Activated naive CD4-positive, alpha-beta T cell treated with Interleukin-2 at 50 U/mL for 16 hours (primary cell): ENCODE results near the gene NCR2.
A peak's percentile ranks its signal among the peaks of the same experiment; 100 is the strongest.

ENCODE experiments used
- DNase-seq: peaks from one replicate; pipeline ENCODE4 v3.0.0-alpha.2; 2020

Gene NCR2

DNA sequence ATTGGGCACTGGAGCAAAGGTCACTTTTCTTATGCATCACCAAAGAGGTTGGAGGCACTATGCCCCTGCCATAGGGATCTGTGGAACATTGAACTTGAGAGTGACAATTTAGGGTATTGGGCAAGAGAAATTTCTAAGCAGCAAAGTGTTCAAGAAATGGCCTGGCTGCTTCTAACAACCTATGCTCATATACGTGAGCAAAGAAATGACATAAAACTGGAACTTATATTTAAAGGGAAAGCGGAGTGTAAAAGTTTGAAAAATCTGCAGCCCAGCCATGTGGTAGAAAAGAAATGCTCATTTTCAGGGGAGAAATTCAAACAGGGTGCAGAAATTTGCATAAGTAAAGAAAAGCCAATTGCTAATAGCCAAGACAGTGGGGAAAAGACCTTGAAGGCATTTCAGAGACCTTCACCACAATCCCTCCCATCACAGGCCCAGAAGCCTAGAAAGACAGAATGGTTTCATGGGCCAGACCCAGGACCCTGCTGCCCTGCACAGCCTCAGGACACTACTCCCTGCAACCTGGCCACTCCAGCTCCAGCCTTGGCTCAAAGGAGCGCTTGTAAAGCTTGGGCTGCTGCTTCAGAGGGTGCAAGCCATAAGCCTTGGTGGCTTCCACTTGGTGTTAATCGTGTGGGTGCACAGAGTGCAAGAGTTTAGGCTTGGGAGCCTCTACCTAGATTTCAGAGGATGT is 24.4 kb downstream of the NCR2 start:
- DNase-seq = no peak

DNA sequence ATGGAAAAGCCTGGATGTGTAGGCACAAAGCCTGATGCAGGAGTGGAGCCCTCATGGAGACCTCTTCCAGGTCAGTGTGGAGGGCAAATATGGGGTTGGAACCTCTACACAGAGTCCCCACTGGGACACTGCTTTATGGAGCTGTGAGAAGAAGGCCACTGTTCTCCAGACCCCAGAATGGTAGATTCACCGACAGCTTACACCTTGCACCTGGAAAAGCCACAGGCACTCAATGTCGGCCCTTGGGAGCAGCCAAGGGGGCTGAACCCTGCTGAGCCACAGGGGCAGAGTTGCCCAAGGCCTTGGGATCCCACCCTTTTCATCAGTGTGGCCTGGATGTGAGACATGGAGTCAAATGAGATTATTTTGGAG is 24.9 kb downstream of the NCR2 start:
- no peak for DNase-seq

DNA sequence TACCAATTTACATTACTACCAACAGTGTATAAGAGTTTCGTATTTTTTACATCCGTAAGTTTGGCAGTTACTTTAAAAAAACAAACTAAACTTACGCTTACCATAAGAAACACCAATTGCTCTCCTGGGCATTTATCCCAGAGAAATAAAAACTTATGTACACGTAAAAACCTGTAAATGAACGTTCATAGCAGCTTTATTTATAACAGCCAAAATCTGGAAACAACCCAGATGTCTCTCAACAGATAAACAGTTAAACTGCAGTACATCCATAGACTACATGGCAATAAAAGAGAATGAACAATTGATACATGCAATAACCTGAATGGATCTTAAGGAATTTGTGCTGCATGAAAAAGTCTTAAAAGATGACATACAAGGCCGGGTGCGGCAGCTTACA is 30.7 kb downstream of the NCR2 start:
- no peak for DNase-seq

DNA sequence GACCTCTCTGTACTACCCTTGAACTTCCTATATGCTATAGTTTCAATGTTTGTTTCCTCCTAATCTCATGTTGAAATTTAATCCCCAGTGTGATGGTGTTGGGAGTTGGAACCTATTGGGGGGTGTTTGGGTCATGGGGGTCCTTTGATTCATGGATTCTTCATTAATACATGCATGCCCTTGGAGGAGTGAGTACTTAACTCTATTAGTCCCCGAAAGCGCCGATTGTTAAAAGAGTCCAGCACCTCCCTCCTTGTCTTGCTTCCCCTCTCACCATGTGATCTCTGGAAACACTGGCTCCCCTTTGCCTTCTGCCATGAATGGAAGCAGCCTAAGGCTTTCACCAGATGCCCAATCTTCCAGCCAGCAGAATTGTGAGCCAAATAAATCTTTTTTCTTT is 31.7 kb downstream of the NCR2 start:
- DNase-seq = no peak

DNA sequence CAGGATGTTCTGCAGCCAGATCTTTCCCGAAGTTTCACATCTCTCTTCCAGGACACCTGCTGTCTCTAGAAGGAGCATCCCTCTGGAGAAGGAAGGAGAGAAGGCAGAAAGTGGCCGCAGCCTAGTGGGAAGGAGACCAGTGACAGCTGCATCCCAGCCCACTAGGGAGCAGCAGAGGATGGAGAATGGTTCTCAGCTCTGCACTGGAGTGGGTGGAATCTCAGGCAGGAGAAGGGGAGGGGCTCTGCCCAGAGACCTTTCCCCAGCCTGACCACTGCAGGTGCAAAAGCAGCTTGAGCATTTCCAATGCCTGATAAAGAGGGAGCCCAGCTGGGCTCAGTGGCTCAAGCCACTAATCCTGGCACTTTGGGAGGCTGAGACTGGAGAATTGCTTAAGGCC is 32.3 kb downstream of the NCR2 start:
- no peak for DNase-seq

DNA sequence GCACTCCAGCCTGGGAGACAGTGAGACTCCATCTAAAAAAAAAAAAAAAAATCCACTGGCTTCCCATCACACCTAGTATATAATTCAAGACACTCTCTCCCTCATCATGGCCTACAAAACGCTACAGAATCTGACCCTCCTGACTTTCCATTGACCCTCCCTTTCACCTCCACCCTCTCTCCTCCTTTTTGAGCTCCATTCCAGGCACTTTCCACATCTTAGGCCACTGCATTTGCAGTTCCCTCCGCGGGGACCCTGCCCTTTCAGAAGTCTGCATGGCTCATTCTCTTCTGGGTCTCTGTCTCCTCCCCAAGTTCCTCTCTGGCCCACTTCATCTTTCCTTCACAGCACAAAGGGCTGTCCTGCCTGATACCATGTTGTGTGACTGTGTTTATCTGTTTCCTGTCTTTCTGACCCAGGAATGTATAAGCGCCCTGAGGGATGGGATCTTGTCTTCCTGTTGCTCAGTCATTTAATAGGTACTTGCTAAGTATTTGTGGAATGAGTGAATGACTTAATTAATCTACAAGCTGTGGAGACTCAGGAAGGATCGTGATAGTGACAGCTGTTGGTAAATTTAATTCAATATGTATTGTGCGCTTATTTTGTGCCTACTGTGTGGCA is 35.2 kb downstream of the NCR2 start:
- no peak for DNase-seq

DNA sequence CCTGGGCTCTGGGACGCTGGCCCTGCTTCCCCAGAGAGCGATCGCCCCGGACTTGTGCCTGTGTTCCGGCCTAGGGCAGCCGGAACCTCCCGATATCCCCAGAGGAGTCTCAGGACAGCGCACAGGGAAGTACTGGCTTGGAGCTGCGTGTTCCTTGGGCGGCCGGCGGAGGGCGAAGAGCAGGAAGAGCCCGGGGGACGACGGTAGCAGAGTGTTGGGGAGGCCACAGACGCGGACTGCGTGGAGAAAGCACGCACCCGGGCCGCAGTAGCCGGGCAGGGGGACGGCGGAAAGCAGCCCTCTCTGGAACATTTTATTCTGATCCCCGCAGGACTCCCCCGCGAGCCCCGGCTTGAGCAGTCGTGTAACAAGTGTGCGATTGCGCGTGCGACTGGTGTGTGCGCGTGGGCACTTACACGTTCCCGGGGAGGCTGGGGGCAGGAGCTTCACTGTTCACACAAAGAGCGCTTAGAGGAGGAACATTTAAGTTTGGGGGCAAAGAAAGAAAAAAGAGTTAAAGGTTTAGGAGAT is 36.1 kb downstream of the NCR2 start:
- DNase-seq = no peak

DNA sequence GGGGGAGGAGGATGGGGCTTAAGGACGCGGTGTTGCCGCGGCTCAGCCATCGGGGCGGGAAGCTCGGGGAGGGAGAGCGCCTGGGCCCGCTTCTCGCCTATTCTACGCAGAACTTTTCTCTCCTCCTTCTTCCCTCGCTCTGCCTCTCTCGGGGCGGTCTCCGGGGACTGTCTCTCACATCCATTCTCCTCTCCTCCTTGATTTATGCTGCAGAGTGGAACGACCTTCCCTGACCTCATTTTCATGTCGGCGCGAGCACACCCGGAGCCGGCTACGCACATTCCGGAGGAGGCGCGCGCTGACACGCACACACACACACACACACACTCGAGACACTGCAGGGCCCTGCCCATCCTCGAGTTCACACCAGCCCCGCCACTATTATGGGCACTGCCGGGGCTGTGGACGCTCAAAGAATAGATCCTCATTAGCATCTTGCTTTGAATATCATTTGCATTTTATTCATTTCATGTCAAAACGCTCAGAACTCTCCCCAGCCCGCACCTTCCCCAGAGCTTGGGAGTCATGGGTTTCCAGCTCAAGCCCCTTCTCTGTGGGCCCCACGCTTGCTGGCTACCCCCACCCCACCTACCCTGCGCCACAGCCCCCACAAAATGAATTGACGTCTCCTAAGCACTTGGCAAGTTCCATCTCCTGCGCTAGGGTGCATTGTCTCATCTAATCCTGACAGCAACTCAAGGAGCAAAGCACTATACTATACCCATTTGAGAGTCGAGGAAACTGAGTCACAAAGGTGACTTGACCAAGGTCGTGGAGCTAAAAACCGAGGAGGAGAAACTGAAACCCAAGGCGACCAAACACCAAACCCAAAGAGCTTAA is 36.8 kb downstream of the NCR2 start:
- DNase-seq = peak; percentile 17

DNA sequence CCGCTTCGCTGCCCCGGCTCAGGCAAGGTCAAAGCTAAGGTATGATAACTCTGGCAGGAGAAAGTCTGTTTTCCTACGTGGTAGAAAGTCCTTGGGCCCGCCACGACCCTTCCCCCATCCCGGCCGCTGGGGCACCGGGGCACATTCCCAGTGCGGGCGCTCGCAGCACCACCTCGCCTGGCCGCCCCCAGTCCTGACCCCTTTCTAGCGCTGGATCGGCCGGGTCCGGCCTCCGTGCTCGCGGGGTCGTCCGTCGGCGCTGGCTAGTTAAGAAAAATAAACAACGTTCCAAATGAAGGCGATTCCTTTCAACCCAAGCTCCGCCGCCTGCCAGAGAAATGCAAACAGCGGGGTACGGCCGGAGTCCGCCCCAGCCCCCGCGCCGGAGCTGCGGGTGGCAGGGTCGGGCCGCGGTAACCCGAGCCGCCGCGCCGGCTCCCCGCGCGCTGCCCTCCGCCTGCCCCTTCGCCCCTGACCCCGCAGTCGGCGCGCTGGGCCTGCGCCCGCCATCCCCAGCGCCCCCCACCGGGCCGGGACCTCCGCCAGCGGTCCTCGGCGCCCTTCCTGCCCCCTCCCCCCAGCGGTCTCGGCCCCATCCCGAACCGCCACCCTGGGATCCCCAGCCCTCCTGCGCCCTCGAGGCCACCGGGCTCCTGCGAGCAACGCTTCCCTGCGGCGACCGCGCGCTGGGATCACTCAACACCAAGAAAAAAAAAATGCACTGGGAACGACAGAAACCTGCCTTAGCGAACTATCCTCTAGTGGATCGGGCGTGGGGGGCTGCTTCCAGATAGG is 37.6 kb downstream of the NCR2 start:
- DNase-seq = no peak

DNA sequence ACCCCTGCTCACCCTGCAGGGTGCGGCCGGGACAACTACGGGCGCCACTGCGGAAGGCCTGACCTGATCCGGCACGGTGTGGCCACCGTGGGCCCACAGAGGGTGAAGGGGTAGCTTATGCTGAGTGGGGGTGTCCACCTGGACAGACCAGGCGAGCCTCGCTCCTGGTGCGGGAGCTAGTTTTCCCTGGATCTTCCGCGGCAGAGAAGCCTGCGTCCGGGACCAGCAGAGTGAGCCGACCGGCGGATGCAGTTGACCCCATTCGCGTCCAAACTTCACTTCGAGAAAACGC is 38.2 kb downstream of the NCR2 start:
- DNase-seq = no peak

DNA sequence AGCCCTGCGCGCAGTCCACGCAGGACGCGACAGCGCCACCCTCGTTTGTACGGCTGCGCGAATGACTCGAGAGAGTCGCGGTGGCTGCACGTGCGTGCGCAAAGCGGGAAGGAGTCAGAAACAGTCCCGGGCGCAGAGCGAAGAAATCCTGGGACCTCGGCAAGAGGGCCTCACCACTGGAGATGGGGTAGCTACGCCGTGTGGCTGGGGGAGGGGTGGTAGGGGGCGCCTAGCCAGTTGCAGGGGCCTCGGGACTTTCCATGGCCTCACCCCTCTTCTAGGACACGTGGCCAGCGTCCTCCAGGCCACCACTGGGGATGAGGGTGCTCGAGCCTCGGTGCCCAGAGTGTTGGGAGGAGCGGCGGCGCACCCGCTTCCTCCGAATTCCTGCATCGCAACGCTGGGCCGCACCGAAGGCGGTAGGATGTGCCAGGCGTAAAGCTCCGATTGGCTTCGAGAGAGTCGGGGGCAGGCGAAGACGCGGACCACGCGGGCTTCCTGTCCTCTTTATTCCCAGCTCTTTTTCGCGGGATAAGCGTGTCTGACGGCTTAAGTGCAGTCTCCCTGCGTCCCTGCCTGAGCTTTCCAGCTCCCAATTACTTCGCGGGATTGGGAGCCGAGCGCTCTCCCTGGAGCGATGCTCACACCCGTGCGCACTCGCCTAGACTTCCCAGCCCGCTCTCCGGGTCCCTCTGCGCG is 38.7 kb downstream of the NCR2 start:
- DNase-seq = no peak

DNA sequence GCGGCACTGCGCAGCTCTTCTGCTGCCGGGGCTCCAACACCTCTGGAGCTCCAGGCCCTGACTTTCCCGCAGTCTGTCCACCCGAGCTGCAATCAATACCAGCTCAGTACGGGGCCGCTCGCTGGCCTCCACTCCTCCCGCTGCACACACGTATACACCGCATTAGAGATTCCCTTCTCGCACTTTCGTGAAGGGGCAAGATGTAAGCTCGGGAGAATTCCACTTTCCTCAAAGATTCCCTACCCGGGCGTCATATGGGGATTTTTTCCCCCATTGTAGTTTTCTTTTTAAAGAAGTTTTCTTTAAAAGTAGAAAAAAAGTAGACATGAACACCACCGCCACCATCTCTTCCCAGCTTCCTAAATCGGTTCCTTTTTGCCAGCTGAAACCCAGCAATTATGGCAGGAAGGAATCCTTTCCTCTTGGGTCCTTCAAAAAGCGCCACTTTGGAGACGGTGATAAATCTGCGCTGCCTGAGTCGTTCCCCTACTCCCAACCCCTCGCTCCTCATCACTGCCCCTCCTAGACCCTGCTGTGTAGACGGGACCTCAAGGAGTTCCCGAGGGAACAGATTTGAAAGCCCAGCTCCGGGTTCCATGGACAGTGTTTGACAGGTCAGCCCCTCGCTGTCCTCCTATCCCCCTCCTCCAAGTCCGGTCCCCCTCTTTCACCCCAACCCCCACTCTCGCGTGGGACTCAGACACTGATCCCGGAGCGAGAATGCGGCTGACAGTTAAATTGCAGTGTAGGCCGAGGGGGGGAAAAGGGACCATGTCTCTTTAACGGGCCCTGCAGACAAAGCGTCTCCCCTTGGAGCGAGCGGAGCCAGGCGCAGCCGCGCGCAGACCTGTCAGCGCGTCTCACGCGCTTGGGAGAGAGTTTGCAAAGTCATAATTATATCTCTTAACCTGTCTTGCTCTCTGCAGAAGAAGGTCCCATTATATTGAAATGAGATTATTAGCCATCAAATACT is 39.5 kb downstream of the NCR2 start:
- DNase-seq = no peak

DNA sequence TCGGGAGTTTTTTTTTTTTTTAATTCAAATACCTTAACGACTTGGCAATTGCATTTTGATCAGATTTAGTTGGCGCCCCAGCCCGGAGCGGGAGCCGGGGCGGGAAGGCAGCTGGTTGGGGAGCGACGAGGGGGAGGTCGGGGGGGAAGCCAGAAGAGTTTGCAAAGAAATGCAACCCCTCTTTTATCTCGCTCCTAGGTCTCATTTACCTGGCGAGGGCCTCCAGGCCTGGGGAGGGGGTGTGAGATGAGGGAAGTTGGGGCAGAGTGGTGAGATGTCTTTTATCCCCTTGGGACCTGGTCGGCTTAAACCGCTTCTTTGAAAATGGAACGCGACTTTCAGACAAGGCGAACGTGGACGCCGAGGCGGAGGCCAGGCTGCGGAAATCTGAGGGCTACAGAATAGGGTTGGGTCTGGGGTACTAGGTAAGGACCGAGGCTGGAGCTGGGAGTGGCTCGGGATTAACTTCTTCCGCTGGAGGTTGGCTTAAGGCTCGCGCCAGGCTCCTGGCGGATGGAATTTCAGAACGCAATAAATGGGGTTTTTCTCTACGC is 40.3 kb downstream of the NCR2 start:
- DNase-seq = no peak

DNA sequence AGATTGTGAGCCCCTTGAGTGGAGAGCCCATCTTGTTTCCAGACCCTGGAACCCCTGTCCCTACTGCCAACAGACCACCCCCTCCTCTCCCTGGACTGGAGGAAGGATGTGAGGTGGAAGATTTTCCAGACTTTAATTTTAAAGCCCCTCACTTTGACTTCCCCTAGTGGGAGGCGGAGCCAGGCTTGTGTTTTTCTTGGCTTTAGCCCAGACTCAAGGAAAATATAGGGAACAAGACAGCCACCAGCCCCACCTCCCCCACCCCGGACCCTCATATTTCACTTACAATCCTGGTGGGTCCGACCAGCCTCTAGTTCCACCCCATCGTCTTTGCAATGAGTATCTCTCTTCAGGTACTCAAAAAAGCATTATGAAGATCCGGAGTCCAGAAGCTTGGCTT is 40.8 kb downstream of the NCR2 start:
- DNase-seq = no peak

DNA sequence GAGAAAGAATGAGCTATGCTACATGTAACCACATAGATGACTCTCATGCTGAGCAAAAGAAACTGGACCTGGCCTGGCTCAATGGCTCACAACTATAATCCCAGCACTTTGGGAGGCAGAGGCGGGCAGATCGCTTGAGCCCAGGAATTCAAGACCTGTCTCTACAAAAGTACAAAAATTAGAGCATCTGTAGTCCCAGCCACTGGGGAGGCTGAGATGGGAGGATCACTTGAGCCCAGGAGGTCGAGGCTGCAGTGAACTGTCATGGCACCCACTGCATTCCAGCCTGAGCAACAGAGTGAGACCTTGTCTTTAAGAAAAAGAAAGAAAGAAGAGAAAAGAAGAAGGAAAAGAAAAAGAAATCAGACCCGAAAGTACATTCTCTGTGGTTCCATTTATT is 41.7 kb downstream of the NCR2 start:
- DNase-seq = no peak

DNA sequence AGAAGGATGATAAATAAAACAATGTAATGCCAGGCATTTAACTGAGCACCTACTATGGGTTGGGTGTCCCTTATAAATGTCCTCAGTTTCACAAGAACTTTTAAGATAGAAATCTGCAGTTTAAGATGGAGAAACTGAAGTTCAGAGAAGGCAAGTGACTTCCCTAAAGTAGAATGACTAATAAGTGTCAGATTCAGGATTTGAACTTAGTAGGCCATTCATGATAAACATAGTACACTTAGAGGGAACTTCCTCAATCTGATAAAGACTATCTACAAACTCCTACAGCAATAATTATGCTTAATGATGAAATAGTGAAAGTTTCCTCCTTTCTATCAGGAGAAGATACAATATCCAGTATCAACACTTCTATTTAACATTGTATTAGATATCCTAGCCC is 43.9 kb downstream of the NCR2 start:
- DNase-seq = no peak

DNA sequence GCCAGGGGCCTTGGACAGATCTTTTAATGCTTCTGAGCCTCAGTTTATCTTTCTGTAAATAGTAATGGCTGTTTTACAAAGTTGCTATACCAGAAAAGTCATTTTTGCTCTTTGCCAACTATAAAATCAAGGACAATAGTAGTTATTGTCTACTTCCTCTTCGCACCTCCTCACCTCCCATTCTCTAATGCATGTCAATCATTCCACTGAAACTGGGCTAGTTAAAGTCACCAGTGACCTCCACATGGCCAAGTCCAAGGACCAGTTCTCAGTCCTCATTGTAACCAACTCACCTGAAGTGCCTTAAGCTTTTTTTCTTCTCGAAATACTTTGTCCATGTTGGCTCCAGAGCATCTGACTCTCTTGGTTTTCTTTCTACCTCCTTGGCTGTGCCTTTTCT is 51.2 kb downstream of the NCR2 start:
- DNase-seq = no peak

DNA sequence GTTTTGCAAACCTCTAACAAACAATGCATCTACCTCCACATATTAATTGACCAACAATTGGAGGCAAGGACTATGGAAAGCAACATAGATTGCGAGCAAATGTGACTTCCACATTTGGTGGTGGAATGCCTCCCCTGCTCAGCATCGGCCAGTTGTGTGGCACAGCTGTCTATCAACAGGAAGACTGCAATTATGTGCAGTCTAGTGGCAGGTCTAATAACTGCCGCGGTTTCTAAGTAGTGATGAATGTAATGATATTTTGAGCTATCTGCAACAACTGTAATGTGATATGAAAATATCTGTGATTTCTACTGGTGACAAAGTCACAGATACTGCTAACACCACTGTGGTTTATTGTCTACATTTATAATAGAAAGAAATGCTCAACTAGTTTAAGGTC is 56.8 kb downstream of the NCR2 start:
- DNase-seq = no peak

DNA sequence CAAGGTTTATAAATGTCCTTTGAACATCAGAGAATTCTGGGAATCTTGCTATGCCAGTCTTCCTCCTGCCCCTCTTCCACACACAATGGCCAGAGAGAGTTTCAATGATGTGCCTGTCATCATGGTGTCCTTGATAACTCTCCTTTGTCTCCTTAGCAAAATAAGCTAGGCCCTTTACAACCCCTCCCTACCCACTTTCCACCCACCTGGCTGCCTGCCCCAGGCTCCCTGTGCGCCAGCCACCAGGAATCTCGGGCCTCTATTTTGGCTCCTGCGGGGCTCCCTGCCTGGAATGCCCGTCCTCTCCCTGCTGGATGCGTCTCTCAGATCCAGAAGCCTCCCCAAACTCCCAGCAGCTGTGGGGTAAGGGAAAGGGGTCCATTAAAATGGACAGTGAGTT is 60.9 kb downstream of the NCR2 start:
- DNase-seq = no peak

DNA sequence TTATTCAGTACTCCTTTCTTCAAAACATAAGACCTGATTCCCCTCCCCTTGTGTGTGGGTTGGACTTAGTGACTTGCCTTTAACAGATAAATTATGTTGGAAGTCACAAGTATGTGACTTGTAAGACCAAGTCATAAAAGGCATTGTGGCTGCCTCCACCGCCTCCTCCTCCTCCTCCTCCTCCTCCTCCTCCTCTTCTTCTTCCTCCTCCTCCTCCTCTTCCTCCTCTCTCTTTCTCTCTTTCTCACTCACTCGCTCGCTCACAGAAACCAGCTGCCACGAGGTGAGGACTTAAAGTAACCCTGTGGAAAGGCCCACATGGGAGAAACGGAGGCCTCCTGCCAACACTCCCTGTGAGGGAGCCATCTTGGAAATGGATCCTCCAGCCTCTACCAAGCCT is 64.0 kb downstream of the NCR2 start:
- DNase-seq = no peak
